Natural killer cell treated with Interleukin-12 subunit alpha and Interleukin-12 subunit beta and Interleukin-15 and Interleukin-18, amount 100 ng/mL, for 72 hours (primary cell): ENCODE data around the gene DERL3. TPM values are rescaled to one million over a fixed set of nuclear protein-coding genes. Genes with fewer than 3 reads are reported as not detected.

Source experiments
- ATAC-seq, 2 donors: fragments of 150-1000 bp; cut with Tn5 transposase in 1 of 2; sonication (Bioruptor Pico), chemical (Tn5 transposase) in 1 of 2; 2 replicates each; pipeline ENCODE4 v1.10.0; 2021
- DNase-seq: peaks from one replicate; pipeline ENCODE4 v3.0.0; 2022; ENCODE audit warnings: low spot score
- H3K27ac Mint-ChIP-seq, 2 donors: 1 replicate in 1 of 2; 2 replicates in 1 of 2; pipeline ENCODE4 v1.8.0; 2022; ENCODE audit warnings: mixed read lengths in 2 of 2, mild to moderate bottlenecking in 1 of 2, moderate library complexity in 1 of 2
- H3K27me3 Mint-ChIP-seq, 2 donors: 1 replicate in 1 of 2; 2 replicates in 1 of 2; pipeline ENCODE4 v1.8.0; 2022; ENCODE audit warnings: mixed read lengths in 2 of 2
- H3K36me3 Mint-ChIP-seq: one replicate; pipeline ENCODE4 v1.8.0; 2022; ENCODE audit warnings: mixed read lengths
- H3K4me1 Mint-ChIP-seq, 2 donors: 1 replicate in 1 of 2; 2 replicates in 1 of 2; pipeline ENCODE4 v1.8.0; 2022; ENCODE audit warnings: low read depth in 2 of 2, mixed read lengths in 2 of 2, mild to moderate bottlenecking in 1 of 2
- H3K4me3 Mint-ChIP-seq: one replicate; pipeline ENCODE4 v1.8.0; 2022; ENCODE audit warnings: mixed read lengths
- H3K9me3 Mint-ChIP-seq: 2 replicates; pipeline ENCODE4 v1.8.0; 2022; ENCODE audit warnings: mixed read lengths
- total RNA-seq, 2 donors: library from RNA; stranded (reverse); gene quantifications; one replicate each; pipeline ENCODE4 v1.2.3, GENCODE V29; 2022

DERL3 gene
- total RNA-seq, 2 donors from 2014 or later = 4.7 to 14.3 TPM

DNA sequence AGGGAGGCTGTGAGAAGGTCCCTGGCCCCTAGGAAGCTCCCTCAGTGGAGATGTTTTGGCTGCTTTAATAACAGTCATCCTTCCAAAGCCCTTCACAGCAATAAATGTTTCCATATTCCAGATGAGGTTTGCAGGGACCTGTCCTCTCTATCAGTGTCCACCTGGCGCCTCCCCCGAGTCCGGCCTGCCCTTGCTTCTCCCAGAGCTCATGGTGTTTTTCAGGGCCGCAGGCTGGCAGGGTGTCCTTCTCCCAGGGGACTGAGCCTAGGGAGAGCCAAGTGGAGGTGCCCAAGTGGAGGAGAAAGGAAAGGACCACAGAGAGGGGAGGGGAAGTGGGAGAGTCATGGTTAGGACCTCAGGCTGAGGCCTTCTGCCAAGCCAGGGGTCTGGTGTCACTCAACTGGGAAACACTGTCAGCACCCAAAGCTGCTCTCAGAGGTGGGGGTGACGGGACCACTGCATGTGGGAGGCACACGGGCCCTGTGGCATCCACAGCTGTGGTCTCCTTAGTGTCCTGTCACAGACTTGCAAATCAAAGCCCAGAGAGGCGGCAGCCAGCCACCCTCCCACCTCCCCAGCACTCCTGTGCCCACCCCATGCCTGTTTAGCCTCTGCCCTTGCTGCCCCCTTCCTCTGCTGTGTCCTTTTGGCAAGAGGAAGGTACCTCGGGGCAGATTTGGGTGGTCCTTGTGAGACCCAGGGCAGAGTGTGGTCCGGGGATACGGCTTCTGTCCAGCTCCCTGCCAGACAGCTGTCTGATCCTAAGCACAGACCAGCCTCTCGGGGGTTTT, 6.4 kb downstream of the DERL3 start:
- DNase-seq = no peak
- ATAC-seq = no peak
- Mint-ChIP-seq H3K27ac (no peak overlapping the region), H3K4me1 (peaks cover 5 to 16% of the 10 kb centered on the region in 2 donors), H3K4me3 (no peak overlapping the region), H3K27me3 (no peaks in the 10 kb centered on the region), H3K9me3 (no peaks in the 10 kb centered on the region), H3K36me3 (no peaks in the 10 kb centered on the region)

DNA sequence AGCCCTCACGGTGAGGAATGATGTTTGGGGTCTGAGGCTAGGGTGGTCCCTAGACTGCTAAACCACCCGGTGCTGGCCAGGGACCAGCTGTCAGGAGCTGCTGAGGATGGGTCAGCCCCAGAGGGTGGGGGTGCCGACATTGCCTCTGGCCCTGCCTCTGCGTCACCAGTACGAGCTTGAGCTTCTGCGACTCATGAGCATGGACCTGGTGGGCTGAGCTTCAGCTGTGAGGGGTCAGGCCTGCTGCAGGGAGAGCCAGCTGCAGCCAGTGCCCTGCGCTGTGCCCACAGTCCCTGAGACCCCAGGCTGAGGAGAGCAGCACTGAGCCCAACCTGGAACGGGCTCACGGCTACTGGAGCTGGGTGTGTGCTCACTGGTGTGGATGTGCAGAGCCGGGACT, 7.0 kb downstream of the DERL3 start:
- no peak for ATAC-seq

DNA sequence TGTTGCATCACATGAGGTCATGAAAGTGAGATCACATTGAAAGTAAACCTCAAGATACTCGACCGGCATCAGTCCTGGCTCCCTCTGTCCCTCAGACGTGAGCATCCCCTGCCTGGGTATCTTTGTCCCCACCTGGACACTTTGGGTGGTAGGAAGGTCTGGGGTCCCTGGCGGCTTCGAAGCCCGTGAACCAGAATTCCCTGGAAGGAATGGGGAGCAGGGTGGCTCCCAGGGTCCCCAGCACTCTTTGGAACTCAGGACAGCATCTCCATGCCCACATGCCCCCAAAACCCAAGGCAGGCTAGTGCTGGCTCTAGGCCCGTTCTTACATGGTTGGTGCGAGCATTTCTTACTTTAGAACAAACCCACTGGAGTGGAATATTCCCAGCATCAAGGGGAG, 7.5 kb downstream of the DERL3 start:
- Mint-ChIP-seq H3K4me1 (peaks cover 5 to 10% of the 10 kb centered on the region in 2 donors), H3K4me3 (no peak overlapping the region), H3K9me3 (no peaks in the 10 kb centered on the region), H3K27ac (no peak overlapping the region), H3K36me3 (no peaks in the 10 kb centered on the region), H3K27me3 (no peaks in the 10 kb centered on the region)
- ATAC-seq (no peak), DNase-seq (no peak)

More for the DNA sequence above, 7.0 kb downstream of the DERL3 start:
- Mint-ChIP-seq H3K36me3 (no peaks in the 10 kb centered on the region), H3K27ac (no peak overlapping the region), H3K4me1 (peaks cover 5 to 13% of the 10 kb centered on the region in 2 donors), H3K9me3 (no peaks in the 10 kb centered on the region), H3K4me3 (no peak overlapping the region), H3K27me3 (no peaks in the 10 kb centered on the region)
- no peak for DNase-seq

GRCh38 chr22:23829845-23830372, 8.9 kb downstream of the DERL3 start:
- Mint-ChIP-seq H3K4me3 (no peak overlapping the region), H3K27ac (no peak overlapping the region), H3K4me1 (peaks cover 5 to 7% of the 10 kb centered on the region in 2 donors)

DNA sequence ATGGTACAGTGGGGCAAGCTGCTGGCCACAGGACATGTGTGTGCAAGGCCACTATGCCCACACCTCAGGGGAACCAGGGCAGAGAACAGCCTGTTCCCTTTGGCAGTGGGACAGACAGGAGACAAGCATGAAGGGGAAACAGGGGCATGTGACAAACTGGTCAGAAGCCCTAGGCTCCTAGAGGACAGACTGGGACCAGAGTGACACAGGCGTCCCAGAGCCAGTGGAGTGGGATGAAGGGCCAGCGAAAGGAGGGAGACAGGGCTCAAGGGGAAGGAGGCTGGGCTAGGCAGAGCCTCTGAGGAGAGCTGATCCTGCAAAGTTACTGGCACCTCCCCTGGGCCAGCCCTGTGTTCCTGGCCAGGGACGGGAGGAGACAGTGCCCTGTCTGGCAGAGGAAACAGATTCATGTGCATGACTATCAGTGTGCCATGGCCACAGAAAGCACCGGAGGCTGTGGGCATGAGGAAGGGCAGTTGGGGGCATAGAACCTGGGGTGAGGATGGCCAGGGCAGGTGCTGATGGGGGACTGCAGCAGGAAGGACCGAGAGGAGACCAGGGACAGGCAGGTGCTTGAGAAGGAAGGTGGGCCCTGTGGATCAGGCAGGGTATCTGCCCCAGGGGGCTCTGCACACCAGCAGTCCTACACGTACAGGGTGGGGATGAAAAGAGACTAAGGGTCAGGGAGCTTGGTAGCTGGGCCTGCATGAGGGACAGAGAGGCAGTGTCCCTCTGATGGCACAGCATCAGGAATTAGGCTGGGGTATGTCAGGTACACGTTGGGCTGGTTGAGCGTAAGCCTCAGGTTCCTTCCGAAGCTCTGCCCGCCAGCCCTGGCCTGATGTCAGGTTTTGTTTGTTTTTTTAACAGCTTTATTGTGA, 9.8 kb downstream of the DERL3 start:
- Mint-ChIP-seq H3K27me3 (no peaks in the 10 kb centered on the region), H3K36me3 (no peaks in the 10 kb centered on the region), H3K4me1 (peaks cover 5 to 7% of the 10 kb centered on the region in 2 donors), H3K27ac (peak overlapping the region in 1 of 2 donors; percentile 15), H3K9me3 (no peaks in the 10 kb centered on the region), H3K4me3 (no peak overlapping the region)
- DNase-seq (no peak), ATAC-seq (no peak)

More at GRCh38 chr22:23829845-23830372, 8.9 kb downstream of the DERL3 start:
- no peaks in the 10 kb centered on the region for H3K27me3 Mint-ChIP-seq
- no peaks in the 10 kb centered on the region for H3K9me3 Mint-ChIP-seq
- ATAC-seq (no peak), DNase-seq (no peak)
- no peaks in the 10 kb centered on the region for H3K36me3 Mint-ChIP-seq

- H3K4me3 Mint-ChIP-seq = no peak overlapping the region
- H3K36me3 Mint-ChIP-seq = no peaks in the 10 kb centered on the region
- H3K9me3 Mint-ChIP-seq = no peaks in the 10 kb centered on the region
- DNase-seq (no peak), ATAC-seq (no peak)
- H3K27ac Mint-ChIP-seq = no peak overlapping the region
- peaks cover 5 to 14% of the 10 kb centered on the region in 2 donors for H3K4me1 Mint-ChIP-seq
- no peaks in the 10 kb centered on the region for H3K27me3 Mint-ChIP-seq
Observed at GRCh38 chr22:23827351-23827995, 11.3 kb downstream of the DERL3 start.

DNA sequence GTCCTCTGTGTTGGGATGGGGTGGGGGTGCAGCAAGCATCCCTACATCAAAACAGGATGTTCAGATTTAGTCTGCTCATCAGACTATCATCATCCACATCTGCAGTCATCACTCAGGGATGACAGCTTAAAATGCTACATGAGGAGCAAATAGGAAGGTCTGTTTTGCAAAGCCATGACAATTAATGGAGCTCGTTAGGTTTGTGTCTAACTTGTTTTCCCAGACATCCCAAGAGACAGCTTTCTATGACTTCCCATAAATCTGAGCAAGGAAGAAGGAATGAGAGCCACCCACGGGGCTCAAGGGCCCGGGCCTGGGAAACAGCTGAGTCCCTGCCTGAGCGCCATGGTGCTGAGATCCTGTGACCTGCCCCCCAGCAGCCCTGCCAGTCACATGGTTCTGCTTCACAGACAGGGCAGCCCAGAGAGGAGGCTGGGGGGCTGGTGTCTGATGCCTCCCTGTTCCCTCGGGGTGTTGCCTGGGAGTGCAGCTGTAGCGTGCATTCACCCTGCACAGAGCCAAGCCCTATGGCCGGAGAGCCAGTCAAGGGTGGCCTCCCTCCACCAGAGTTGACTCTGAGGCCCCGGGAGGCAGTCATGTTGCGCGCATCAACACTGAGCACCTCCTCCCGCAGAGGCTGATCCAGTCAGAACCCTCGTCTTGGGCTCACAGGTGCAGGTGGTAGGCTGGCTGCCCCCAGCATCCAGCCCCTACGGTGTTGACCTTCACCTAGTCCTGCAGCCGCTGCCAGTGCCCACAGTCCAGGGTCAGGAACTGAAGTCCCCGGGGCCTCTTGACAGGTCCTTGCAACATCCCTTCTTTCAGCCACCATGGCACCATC, 12.1 kb downstream of the DERL3 start:
- H3K4me1 Mint-ChIP-seq = peaks cover 5 to 14% of the 10 kb centered on the region in 2 donors
- H3K27me3 Mint-ChIP-seq = no peaks in the 10 kb centered on the region
- no peaks in the 10 kb centered on the region for H3K9me3 Mint-ChIP-seq
- no peak for DNase-seq
- H3K27ac Mint-ChIP-seq = no peak overlapping the region
- H3K36me3 Mint-ChIP-seq = no peaks in the 10 kb centered on the region
- H3K4me3 Mint-ChIP-seq = no peak overlapping the region
- ATAC-seq = no peak

DNA sequence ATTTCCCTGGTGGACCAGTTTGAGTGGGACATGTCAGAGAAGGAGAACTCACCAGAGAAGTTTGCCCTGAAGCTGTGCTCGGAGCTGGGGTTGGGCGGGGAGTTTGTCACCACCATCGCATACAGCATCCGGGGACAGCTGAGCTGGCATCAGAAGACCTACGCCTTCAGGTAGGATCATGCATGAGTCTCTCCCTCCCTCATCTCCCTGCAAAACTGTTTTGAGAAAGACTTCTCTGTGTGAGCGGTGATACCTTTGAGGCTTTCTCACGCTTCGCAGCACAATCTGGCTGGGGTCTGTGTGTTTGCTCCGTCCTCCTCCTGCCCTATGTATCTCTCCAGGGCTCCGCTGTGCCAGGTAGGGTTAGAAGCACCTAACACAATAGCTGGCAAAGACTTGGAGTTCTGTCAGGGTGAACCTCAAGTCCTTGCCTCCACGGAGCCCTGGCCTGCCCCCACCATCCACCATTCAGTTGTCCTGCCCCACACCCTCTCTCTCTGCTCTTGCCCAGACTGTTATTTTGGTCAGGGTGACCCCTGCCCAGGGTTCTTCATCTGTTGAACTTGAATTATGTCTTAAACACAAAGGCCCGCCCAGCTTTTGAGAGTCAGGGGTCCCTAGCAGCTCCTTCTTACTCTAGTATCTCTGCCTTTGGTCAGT, 13.4 kb downstream of the DERL3 start:
- Mint-ChIP-seq H3K27me3 (no peaks in the 10 kb centered on the region), H3K4me3 (no peak overlapping the region), H3K27ac (no peak overlapping the region), H3K9me3 (no peaks in the 10 kb centered on the region), H3K36me3 (no peaks in the 10 kb centered on the region), H3K4me1 (peaks cover 9 to 19% of the 10 kb centered on the region in 2 donors)
- no peak for ATAC-seq
- no peak for DNase-seq

DNA sequence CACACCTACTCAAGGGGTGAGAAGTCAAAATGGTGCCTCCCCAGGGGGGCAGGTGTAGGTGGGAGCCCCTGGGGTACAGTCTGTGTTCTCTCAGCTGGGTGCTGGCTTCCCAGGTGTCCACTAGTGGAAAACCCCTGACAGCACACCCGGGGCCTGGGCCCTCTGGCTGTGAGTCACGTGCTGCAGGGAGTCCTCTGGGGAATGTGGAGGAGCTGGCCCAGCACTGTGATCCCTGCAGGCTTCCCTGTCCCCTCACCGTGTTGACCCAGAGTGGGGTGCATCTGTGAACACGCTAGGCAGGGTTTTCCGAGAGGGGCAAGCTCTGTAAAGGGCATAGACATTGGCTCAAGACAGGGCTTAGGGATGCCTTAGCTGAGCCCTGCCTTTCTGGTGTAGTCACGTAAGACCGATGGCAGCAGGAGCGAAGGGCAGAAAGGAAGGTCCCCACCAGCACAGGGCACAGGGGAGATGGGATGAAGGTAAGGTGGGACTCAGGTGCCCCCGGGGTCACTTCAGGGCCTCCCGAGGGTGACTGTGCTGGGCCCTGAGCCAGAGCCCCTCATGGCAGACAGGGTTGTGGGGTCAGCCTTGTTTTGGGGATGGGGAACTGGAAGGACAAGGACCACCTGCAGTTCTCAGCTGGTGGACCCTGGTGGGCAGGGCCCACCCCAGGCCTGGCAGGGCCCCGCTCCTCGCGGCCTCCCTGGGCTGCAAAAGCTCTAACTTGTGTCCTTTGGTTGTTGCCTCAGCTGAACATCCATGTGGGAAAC, 14.1 kb downstream of the DERL3 start:
- Mint-ChIP-seq H3K4me1 (peaks cover 15 to 17% of the 10 kb centered on the region in 2 donors), H3K4me3 (no peak overlapping the region), H3K27ac (no peak overlapping the region), H3K36me3 (no peaks in the 10 kb centered on the region), H3K9me3 (no peaks in the 10 kb centered on the region), H3K27me3 (no peaks in the 10 kb centered on the region)
- no peak for DNase-seq
- no peak for ATAC-seq

GRCh38 chr22:23823331-23823791, 15.4 kb downstream of the DERL3 start:
- ATAC-seq = no peak
- H3K4me3 Mint-ChIP-seq = no peak overlapping the region
- H3K36me3 Mint-ChIP-seq = no peaks in the 10 kb centered on the region
- H3K4me1 Mint-ChIP-seq = peaks cover 10 to 12% of the 10 kb centered on the region in 2 donors
- DNase-seq = no peak
- H3K9me3 Mint-ChIP-seq = no peaks in the 10 kb centered on the region
- peak overlapping the region in 1 of 2 donors; percentile 60 for H3K27ac Mint-ChIP-seq
- H3K27me3 Mint-ChIP-seq = no peaks in the 10 kb centered on the region

- Mint-ChIP-seq H3K4me3 (no peak overlapping the region), H3K27ac (peak overlapping the region; percentile 58 to 60), H3K27me3 (no peaks in the 10 kb centered on the region), H3K4me1 (peaks cover 10 to 12% of the 10 kb centered on the region in 2 donors), H3K9me3 (no peaks in the 10 kb centered on the region), H3K36me3 (no peaks in the 10 kb centered on the region)
- no peak for DNase-seq
- ATAC-seq = no peak
Observed at GRCh38 chr22:23822101-23822671, 16.6 kb downstream of the DERL3 start.
